Measurements from ENCODE around the gene COX6B2.

The COX6B2 gene

GRCh38 chr19:55372316-55373081 is 18.0 kb upstream of the COX6B2 start (continued):
- TF ChIP-seq ZNF692 (tag by site-specific recombination; IDR thresholded peaks at IDR 0.05) = peak; percentile 55
- TF ChIP-seq, protein P1, sequence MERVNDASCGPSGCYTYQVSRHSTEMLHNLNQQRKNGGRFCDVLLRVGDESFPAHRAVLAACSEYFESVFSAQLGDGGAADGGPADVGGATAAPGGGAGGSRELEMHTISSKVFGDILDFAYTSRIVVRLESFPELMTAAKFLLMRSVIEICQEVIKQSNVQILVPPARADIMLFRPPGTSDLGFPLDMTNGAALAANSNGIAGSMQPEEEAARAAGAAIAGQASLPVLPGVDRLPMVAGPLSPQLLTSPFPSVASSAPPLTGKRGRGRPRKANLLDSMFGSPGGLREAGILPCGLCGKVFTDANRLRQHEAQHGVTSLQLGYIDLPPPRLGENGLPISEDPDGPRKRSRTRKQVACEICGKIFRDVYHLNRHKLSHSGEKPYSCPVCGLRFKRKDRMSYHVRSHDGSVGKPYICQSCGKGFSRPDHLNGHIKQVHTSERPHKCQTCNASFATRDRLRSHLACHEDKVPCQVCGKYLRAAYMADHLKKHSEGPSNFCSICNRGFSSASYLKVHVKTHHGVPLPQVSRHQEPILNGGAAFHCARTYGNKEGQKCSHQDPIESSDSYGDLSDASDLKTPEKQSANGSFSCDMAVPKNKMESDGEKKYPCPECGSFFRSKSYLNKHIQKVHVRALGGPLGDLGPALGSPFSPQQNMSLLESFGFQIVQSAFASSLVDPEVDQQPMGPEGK (tag by site-specific recombination; IDR thresholded peaks at IDR 0.05) = peak; percentile 62
- peak; percentile 64 for TF ChIP-seq ZEB2 (tag by site-specific recombination; IDR thresholded peaks at IDR 0.05)
- no peak for TF ChIP-seq ZNF571 (tag by site-specific recombination; IDR thresholded peaks at IDR 0.05)
- no peak for TF ChIP-seq ZNF37A (tag by site-specific recombination; IDR thresholded peaks at IDR 0.05)
- peak; percentile 59; the same call in 1 of the 2 replicates for TF ChIP-seq HIC1 (tag by site-specific recombination; IDR thresholded peaks at IDR 0.05)
- TF ChIP-seq ZNF514 (tag by site-specific recombination; IDR thresholded peaks at IDR 0.05) = no peak
- TF ChIP-seq ZNF600 (tag by site-specific recombination; IDR thresholded peaks at IDR 0.05) = no peak
- TF ChIP-seq ZNF366 (tag by site-specific recombination; conservative IDR thresholded peaks at IDR 0.05) = peak; percentile 41; the same call in 1 of the 2 replicates
- peak; percentile 85 for TF ChIP-seq GLIS2 (tag by site-specific recombination; IDR thresholded peaks at IDR 0.05)
- no peak for TF ChIP-seq ZNF548 (tag by site-specific recombination; IDR thresholded peaks at IDR 0.05)
- TF ChIP-seq, protein P2, sequence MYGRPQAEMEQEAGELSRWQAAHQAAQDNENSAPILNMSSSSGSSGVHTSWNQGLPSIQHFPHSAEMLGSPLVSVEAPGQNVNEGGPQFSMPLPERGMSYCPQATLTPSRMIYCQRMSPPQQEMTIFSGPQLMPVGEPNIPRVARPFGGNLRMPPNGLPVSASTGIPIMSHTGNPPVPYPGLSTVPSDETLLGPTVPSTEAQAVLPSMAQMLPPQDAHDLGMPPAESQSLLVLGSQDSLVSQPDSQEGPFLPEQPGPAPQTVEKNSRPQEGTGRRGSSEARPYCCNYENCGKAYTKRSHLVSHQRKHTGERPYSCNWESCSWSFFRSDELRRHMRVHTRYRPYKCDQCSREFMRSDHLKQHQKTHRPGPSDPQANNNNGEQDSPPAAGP (tag by site-specific recombination; IDR thresholded peaks at IDR 0.05) = 0 out of 2 replicates have a peak, but pooled peaks have one; percentile 34
- no peak for TF ChIP-seq EGR2 (tag by site-specific recombination; IDR thresholded peaks at IDR 0.05; ENCODE audit: low read depth)
- TF ChIP-seq, protein P3, sequence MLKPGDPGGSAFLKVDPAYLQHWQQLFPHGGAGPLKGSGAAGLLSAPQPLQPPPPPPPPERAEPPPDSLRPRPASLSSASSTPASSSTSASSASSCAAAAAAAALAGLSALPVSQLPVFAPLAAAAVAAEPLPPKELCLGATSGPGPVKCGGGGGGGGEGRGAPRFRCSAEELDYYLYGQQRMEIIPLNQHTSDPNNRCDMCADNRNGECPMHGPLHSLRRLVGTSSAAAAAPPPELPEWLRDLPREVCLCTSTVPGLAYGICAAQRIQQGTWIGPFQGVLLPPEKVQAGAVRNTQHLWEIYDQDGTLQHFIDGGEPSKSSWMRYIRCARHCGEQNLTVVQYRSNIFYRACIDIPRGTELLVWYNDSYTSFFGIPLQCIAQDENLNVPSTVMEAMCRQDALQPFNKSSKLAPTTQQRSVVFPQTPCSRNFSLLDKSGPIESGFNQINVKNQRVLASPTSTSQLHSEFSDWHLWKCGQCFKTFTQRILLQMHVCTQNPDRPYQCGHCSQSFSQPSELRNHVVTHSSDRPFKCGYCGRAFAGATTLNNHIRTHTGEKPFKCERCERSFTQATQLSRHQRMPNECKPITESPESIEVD (tag by site-specific recombination; IDR thresholded peaks at IDR 0.05) = no peak
- 0 out of 2 replicates have a peak, but pooled peaks have one; percentile 18 for TF ChIP-seq ZNF24 (tag by site-specific recombination; IDR thresholded peaks at IDR 0.05)
- peak; percentile 53; the same call in 1 of the 2 replicates for TF ChIP-seq BCL11A (tag by site-specific recombination; IDR thresholded peaks at IDR 0.05; ENCODE audit: low read depth)
- peak; percentile 79 for TF ChIP-seq ZNF629 (tag by site-specific recombination; IDR thresholded peaks at IDR 0.05)
- TF ChIP-seq ZIC2 (tag by site-specific recombination; IDR thresholded peaks at IDR 0.05) = peak; percentile 94
- TF ChIP-seq ZNF558 (tag by site-specific recombination; IDR thresholded peaks at IDR 0.05) = no peak
- TF ChIP-seq ZNF10 (tag by site-specific recombination; IDR thresholded peaks at IDR 0.05) = 0 out of 2 replicates have a peak, but pooled peaks have one; percentile 26

All from HEK293 (cell line).